Activated CD8-positive, alpha-beta T cell treated with anti-CD3 and anti-CD28 coated beads, Interleukin-2, amount 10 ng/mL, durations not matched to agents 7 days and 5 days (primary cell): ENCODE data around the gene EDDM13. TPM values are rescaled to one million over a fixed set of nuclear protein-coding genes. Genes with fewer than 3 reads are reported as not detected.
A peak's percentile ranks its signal among the peaks of the same experiment; 100 is the strongest.
"Not testable (repeated sequence)": the region's sequence is repeated elsewhere in the genome, so short reads cannot be mapped to it uniquely, and the experiment has no call there.

Experiments
- ATAC-seq: fragments of 150-1000 bp; cut with Tn5 transposase; one replicate; pipeline ENCODE4 v1.10.0; 2021; ENCODE audit warnings: moderate library complexity
- CTCF ChIA-PET: fragments of 350-600 bp; sonication (Branson Sonifier 250); formaldehyde crosslinking; loops from one replicate; lab custom pipeline; 2021; ENCODE audit warnings: antibody characterized with exemption; lab: Charles Lee
- POLR2A ChIA-PET: fragments of 350-600 bp; sonication (Branson Sonifier 250); formaldehyde crosslinking; loops from one replicate; lab custom pipeline; 2021; ENCODE audit warnings: antibody characterized with exemption; lab: Charles Lee
- DNase-seq: peaks from one replicate; pipeline ENCODE4 v3.0.0-alpha.2; 2020
- H3K27ac Mint-ChIP-seq: one replicate; pipeline ENCODE4 v1.8.0; 2021; ENCODE audit warnings: mild to moderate bottlenecking, mixed read lengths
- H3K27me3 Mint-ChIP-seq: one replicate; pipeline ENCODE4 v1.8.0; 2021; ENCODE audit warnings: low read depth, mixed read lengths
- H3K36me3 Mint-ChIP-seq: one replicate; pipeline ENCODE4 v1.8.0; 2021; ENCODE audit warnings: low read depth, mixed read lengths
- H3K4me1 Mint-ChIP-seq: one replicate; pipeline ENCODE4 v1.8.0; 2021; ENCODE audit warnings: low read depth, mixed read lengths
- H3K4me3 Mint-ChIP-seq: one replicate; pipeline ENCODE4 v1.8.0; 2021; ENCODE audit warnings: mild to moderate bottlenecking, mixed read lengths
- H3K9me3 Mint-ChIP-seq: one replicate; pipeline ENCODE4 v1.8.0; 2022; ENCODE audit warnings: mixed read lengths; ENCODE audit not compliant: insufficient read depth
- total RNA-seq, 2 experiments: library from RNA; stranded (reverse); gene quantifications; one replicate each; pipeline ENCODE4 v1.2.3, GENCODE V29; 2021

EDDM13 gene
- total RNA-seq, 2 experiments from 2014 or later = 2.3 to 2.9 TPM

DNA sequence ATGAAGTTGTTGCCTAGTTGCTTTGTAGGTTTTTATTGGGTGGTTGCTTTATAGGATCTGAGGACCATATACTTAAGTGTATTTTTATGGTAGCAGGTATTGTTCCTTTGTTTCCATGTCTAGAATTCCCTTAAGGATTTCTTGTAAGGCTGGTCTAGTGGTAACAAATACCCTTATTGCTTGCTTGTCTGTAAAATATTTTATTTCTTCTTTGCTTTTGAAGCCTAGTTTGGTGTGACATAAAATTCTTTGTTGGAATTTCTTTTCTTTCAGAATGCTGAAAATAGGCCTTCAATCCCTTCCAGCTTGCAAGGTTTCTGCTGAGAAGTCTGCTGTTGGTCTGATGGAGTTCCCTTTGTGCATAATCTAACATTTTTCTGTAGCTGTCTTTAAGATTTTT, 60.1 kb downstream of the EDDM13 start:
- Mint-ChIP-seq H3K9me3 (no peaks in the 10 kb centered on the region), H3K27ac (no peak overlapping the region), H3K27me3 (peaks cover 7% of the 10 kb centered on the region), H3K4me1 (no peaks in the 10 kb centered on the region), H3K36me3 (no peaks in the 10 kb centered on the region), H3K4me3 (no peak overlapping the region)
- ATAC-seq (no peak), DNase-seq (no peak)
- POLR2A ChIA-PET = no interaction called here
- CTCF ChIA-PET = interaction anchor here (0.7 to 4.3 kb wide), 23 partner anchors 11 to 700 kb away, joined by 3 to 146 read pairs (median 5); partner anchors contain the start of gene ZSCAN5A

GRCh38 chr19:56333506-56333905, 61.0 kb downstream of the EDDM13 start:
- POLR2A ChIA-PET = no interaction called here
- Mint-ChIP-seq H3K36me3 (no peaks in the 10 kb centered on the region), H3K27ac (no peak overlapping the region), H3K4me3 (no peak overlapping the region), H3K4me1 (no peaks in the 10 kb centered on the region), H3K27me3 (peaks cover 7% of the 10 kb centered on the region), H3K9me3 (no peaks in the 10 kb centered on the region)
- peak; percentile 63 for DNase-seq
- peak; percentile 49 for ATAC-seq
- CTCF ChIA-PET = interaction anchor here (0.6 to 4.3 kb wide), 28 partner anchors 12 to 701 kb away, joined by 3 to 146 read pairs (median 5); partner anchors contain the start of genes U2AF2 and ZSCAN5A

DNA sequence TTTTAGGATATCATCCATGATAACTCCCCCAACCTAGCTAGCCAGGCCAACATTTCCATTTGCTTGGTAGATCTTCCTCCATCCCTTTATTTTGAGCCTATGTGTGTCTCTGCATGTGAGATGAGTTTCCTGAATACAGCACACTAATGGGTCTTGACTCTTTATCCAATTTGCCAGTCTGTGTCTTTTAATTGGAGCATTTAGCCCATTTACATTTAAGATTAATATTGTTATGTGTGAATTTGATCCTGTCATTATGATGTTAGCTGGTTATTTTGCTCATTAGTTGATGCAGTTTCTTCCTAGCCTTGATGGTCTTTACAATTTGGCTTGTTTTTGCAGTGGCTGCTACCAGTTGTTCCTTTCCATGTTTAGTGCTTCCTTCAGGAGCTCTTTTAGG, 62.8 kb downstream of the EDDM13 start:
- H3K9me3 Mint-ChIP-seq, H3K36me3 Mint-ChIP-seq, POLR2A ChIA-PET, H3K27ac Mint-ChIP-seq, H3K4me3 Mint-ChIP-seq, ATAC-seq, H3K4me1 Mint-ChIP-seq, H3K27me3 Mint-ChIP-seq, DNase-seq: not testable (repeated sequence)
- CTCF ChIA-PET = interaction anchor here (2.8 to 4.3 kb wide), 2 partner anchors 82 to 269 kb away, joined by 28 to 146 read pairs; no protein-coding TSS in a partner anchor

DNA sequence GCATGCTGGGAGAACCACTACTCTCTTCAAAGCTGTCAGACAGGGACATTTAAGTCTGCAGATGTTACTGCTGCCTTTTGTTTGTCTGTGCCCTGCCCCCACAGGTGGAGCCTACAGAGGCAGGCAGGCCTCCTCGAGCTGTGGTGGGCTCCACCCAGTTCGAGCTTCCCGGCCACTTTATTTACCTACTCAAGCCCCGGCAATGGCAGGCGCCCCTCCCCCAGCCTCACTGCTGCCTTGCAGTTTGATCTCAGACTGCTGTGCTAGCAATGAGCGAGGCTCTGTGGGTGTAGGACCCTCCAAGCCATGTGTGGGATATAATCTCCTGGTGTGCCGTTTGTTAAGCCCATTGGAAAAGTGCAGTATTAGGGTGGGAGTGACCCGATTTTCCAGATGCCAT, 64.5 kb downstream of the EDDM13 start:
- H3K27ac Mint-ChIP-seq, H3K36me3 Mint-ChIP-seq, POLR2A ChIA-PET, H3K4me1 Mint-ChIP-seq, ATAC-seq, DNase-seq, H3K27me3 Mint-ChIP-seq, H3K4me3 Mint-ChIP-seq: not testable (repeated sequence)
- CTCF ChIA-PET = interaction anchor here (0.9 kb wide), 1 partner anchor 84 kb away, joined by 4 read pairs; no protein-coding TSS in a partner anchor
- peaks cover 18% of the 10 kb centered on the region for H3K9me3 Mint-ChIP-seq

DNA sequence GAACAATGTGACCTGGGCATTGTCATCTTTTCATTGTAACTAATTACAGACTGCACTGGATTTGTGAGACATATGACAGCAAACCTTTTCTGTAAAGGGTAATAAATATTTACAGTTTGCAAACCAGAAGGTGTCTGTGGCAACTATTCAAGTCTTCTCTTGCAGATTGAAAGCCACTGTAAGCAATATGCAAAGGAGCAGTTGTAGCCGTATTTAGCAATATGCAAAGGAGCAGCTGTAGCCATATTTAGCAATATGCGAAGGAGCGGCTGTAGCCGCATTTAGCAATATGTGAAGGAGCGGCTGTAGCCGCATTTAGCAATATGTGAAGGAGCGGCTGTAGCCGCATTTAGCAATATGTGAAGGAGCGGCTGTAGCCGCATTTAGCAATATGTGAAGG, 66.5 kb downstream of the EDDM13 start:
- CTCF ChIA-PET = not testable (repeated sequence)

DNA sequence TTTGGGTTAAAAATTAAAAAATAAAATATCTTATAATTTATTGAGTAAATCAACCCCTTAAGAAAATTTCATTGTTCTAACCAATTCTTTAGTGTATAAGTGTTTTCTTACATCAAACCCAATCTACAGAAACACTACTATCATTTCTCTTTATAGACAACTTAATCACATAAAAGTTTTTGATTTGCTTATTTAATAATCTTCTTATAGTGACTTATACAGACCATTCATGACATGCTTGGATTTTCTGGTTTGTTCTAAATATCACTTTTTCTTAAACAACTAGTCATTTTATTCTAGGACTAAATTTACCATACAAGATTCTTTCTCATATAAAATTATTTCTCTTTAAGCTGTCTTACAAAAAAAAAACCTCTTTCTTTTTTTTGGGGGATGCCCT, 69.4 kb downstream of the EDDM13 start:
- Mint-ChIP-seq H3K4me3 (no peak overlapping the region), H3K9me3 (peaks cover 28% of the 10 kb centered on the region), H3K27ac (no peak overlapping the region), H3K4me1 (no peaks in the 10 kb centered on the region), H3K36me3 (no peaks in the 10 kb centered on the region), H3K27me3 (peaks cover 5% of the 10 kb centered on the region)
- DNase-seq (no peak), ATAC-seq (no peak)
- POLR2A ChIA-PET = no interaction called here
- CTCF ChIA-PET = no interaction called here

More for the DNA sequence above, 66.5 kb downstream of the EDDM13 start:
- H3K27ac Mint-ChIP-seq, POLR2A ChIA-PET, DNase-seq, ATAC-seq, H3K4me3 Mint-ChIP-seq, H3K36me3 Mint-ChIP-seq, H3K4me1 Mint-ChIP-seq, H3K27me3 Mint-ChIP-seq: not testable (repeated sequence)
- H3K9me3 Mint-ChIP-seq = peaks cover 28% of the 10 kb centered on the region

DNA sequence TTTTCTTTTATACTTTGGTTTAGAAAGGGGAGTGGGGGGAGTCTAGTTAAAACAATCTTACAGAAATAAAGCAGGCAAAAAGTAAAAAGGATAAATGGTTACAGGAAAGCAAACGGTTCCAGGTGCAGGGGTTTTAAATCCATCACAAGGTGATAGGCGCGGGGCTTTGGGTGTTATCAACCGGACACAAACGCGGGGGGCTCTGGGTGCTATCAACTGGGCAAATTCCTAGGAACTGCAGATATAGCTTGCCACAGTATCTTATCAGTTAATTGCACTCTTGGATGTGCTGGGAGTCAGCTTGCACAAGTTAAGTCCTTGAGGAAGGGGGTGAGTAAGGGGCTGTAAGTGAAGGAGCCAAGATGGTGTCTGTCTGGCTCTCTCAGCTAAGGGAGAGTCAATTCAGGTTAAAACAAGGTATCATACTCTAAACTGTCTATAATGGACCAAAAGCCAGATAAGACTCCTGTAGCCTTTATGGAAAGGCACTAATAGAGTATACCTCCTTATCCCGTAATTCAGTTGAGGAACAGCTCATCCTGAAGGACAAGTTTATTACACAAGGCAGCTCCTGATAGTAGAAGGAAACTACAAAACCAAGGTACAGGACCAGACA, 74.7 kb downstream of the EDDM13 start:
- Mint-ChIP-seq H3K4me1 (no peaks in the 10 kb centered on the region), H3K36me3 (no peaks in the 10 kb centered on the region), H3K4me3 (no peak overlapping the region), H3K27me3 (peaks cover 5% of the 10 kb centered on the region), H3K9me3 (peaks cover 10% of the 10 kb centered on the region), H3K27ac (no peak overlapping the region)
- ATAC-seq = no peak
- DNase-seq = no peak
- ChIA-PET POLR2A (no interaction called here), CTCF (interaction anchor here (1.3 to 3.5 kb wide), 6 partner anchors 14 to 281 kb away, joined by 5 to 19 read pairs (median 12); no protein-coding TSS in a partner anchor)

- Mint-ChIP-seq H3K9me3 (no peaks in the 10 kb centered on the region), H3K4me1 (no peaks in the 10 kb centered on the region), H3K27ac (no peak overlapping the region), H3K27me3 (no peaks in the 10 kb centered on the region), H3K36me3 (no peaks in the 10 kb centered on the region), H3K4me3 (no peak overlapping the region)
- DNase-seq (peak; percentile 44), ATAC-seq (no peak)
- POLR2A ChIA-PET = no interaction called here
- CTCF ChIA-PET = interaction anchor here (1.1 to 3.5 kb wide), 11 partner anchors 8 to 282 kb away, joined by 3 to 19 read pairs (median 6); no protein-coding TSS in a partner anchor
Measured at GRCh38 chr19:56348289-56348877, 75.8 kb downstream of the EDDM13 start.

GRCh38 chr19:56350416-56351045, 78.0 kb downstream of the EDDM13 start:
- Mint-ChIP-seq H3K36me3 (no peaks in the 10 kb centered on the region), H3K4me3 (no peak overlapping the region), H3K27ac (no peak overlapping the region), H3K27me3 (no peaks in the 10 kb centered on the region), H3K4me1 (no peaks in the 10 kb centered on the region), H3K9me3 (no peaks in the 10 kb centered on the region)
- POLR2A ChIA-PET = no interaction called here
- DNase-seq (peak; percentile 70), ATAC-seq (no peak)
- CTCF ChIA-PET = interaction anchor here (3.5 kb wide), 1 partner anchor 97 kb away, joined by 19 read pairs; no protein-coding TSS in a partner anchor

- no peak for ATAC-seq
- no peak overlapping the region for H3K27ac Mint-ChIP-seq
- CTCF ChIA-PET = no interaction called here
Measured at GRCh38 chr19:56351208-56351607, 78.7 kb downstream of the EDDM13 start.

GRCh38 chr19:56355517-56355916, 83.0 kb downstream of the EDDM13 start:
- no peak overlapping the region for H3K4me3 Mint-ChIP-seq
- peaks cover 16% of the 10 kb centered on the region for H3K9me3 Mint-ChIP-seq
- no peak overlapping the region for H3K27ac Mint-ChIP-seq
- no peaks in the 10 kb centered on the region for H3K27me3 Mint-ChIP-seq
- POLR2A ChIA-PET = no interaction called here
- DNase-seq = no peak
- peaks cover 5% of the 10 kb centered on the region for H3K36me3 Mint-ChIP-seq
- ATAC-seq = no peak
- CTCF ChIA-PET = no interaction called here
- H3K4me1 Mint-ChIP-seq = no peaks in the 10 kb centered on the region

More at GRCh38 chr19:56351208-56351607, 78.7 kb downstream of the EDDM13 start:
- Mint-ChIP-seq H3K9me3 (no peaks in the 10 kb centered on the region), H3K4me3 (no peak overlapping the region), H3K27me3 (no peaks in the 10 kb centered on the region), H3K4me1 (no peaks in the 10 kb centered on the region), H3K36me3 (no peaks in the 10 kb centered on the region)
- no peak for DNase-seq
- POLR2A ChIA-PET = no interaction called here

DNA sequence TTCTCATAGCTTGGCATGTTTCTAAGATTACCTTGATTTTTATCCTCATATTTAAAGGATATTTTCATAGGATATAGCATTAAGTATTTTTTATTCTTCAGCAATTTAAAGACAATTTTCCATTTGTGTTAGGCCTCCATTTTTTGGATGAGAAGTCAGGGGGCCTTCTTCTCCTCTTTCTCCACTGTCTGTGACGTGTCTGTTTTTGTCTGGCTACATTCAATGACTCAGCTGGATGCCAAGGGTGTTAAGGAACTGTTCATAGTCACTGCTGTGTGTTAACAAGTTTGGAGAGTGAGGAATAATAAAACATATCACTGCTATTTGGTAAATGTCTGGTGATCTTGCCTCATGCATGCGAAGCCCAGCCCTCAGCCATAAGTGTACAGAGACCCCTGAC, 84.4 kb downstream of the EDDM13 start:
- no peak for ATAC-seq
- POLR2A ChIA-PET = no interaction called here
- Mint-ChIP-seq H3K36me3 (peaks cover 5% of the 10 kb centered on the region), H3K4me3 (no peak overlapping the region), H3K27ac (no peak overlapping the region), H3K4me1 (no peaks in the 10 kb centered on the region), H3K9me3 (peaks cover 16% of the 10 kb centered on the region), H3K27me3 (no peaks in the 10 kb centered on the region)
- CTCF ChIA-PET = no interaction called here
- DNase-seq = no peak
